CD4-positive, alpha-beta T cell treated with Interleukin-15 for 4 hours (primary cell): ENCODE results near the gene TRIM28.
"Not testable (repeated sequence)": the region's sequence is repeated elsewhere in the genome, so short reads cannot be mapped to it uniquely, and the experiment has no call there.

ENCODE experiments used
- DNase-seq: peaks from one replicate; pipeline ENCODE4 v3.0.0-alpha.2; 2020; ENCODE audit warnings: low spot score

TRIM28 gene

GRCh38 chr19:58543826-58544590 lies at the start of gene TRIM28:
Gene TRIM28, plus strand, starts transcription at chr19:58544064. Its CDS starts 694 bp downstream, at chr19:58544758.
- peak; percentile 100 for DNase-seq

DNA sequence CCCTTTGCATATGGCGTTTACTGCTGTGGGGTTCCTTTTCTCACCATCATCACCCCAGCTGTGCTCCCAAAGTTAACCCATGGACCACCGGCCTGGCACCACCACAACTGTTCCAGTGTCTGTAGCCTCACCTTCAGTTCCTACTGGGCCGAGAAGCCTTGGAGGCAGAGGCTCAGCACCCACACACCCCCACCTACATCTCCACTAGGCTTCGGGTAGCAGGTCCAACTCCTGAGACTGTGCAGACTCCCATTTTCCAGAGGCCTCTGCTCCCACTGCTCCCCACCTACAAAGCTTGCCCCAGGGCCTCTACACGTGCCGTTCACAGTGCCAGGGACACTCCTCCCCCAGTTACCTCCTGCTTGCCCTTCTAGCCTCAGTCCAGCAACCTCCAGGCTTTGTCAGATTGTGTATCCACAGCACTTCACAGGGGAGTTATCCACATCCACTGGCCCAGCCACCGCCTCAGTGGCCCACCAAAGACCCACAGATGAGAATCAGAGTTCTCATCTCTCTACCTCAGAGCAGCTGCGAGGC lies 46.2 kb upstream of the TRIM28 start:
- DNase-seq = no peak

DNA sequence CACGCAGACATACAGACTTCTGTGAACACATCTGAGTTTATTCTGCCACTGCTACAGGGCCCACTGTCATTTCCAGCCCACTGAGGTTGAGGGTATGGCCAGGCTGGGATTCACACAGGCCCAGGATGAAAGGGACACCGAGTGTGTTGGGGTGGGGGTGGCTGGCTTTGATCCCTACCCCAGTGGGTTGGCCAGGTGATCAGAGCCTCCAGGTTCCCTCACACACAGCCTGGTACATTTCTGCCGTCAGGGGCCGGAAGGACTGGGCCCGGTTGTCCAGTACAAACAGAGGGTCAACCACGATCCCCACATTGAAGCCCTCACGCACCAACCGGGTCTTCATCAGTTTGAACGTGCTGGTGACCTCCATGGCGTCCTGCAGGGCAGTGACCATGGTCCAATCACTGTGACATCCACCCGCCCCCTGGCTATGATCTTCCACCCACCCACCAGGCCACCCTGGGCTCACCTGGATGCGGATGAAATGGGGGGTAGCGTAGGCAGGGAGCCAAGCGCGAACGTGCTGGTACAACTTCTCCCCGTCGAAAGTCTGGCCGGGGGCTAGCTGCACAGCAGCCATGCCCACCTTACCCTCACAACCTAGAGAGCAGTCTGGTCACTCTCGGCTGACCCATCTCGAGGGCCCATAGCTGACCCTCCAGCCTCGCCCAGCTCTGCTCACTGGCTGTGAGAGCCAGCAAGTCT lies 45.4 kb upstream of the TRIM28 start:
- DNase-seq = no peak

DNA sequence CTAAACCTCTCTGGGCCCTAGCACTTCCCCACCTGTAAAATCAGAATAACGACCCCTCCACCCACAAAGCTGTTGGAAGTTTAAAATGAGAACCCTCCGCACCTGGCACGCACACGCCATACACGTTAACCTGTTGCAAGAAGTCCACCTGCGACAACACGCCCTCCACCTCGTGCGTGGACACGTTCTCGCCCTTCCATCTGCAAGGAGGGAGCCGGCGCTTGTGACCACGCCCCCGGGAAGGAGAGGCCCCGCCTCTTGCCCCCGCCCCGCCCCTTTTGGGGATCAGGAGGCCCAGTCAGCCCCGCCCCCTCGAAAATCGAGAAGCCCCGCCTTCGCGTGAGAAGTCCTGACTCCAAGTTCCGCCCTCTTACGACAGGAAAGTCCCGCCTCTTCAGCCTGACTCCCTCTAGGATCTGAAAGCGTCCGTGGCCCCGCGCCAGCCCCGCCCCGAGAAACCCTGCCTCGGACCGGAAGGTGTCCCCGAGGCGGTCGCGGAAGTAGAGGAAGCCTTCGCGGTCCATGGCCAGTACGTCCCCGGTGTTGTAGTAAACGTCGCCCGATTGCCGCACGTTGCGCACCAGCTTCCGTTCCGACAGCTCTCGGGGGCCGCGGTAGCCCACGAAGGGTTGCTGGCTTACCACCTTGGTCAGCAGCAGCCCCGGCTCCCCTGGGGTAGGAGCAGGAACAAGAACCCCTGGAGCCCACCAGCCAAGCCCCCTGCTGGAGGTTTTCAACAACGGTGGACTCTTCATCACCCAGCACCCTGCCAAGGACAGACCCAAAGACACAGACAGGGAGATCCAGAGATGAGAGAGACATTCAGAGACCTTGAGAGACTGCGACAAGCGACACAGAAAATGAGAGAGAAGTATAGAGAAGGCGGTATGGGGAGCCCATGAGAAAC lies 44.6 kb upstream of the TRIM28 start:
- DNase-seq = peak; percentile 97

DNA sequence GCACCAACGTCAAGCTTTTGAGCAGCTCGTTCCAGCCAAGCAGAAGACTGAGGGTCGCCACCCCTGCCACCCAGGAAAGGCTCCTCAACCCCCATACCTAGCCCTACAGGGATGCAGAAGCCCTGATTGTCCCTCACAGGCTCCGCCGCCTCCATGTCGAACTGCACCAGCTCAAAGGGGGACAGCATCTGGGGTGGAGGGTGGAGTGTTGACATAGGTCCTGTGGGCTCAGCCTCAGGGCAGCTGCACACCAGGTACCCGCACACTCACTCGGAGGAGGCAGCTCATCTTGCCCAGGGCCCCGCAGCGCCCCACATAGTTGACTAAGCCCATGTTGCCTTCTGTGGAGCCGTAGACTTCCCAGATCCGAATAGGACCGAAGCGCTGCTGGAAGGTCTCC lies 43.6 kb upstream of the TRIM28 start:
- DNase-seq = no peak

DNA sequence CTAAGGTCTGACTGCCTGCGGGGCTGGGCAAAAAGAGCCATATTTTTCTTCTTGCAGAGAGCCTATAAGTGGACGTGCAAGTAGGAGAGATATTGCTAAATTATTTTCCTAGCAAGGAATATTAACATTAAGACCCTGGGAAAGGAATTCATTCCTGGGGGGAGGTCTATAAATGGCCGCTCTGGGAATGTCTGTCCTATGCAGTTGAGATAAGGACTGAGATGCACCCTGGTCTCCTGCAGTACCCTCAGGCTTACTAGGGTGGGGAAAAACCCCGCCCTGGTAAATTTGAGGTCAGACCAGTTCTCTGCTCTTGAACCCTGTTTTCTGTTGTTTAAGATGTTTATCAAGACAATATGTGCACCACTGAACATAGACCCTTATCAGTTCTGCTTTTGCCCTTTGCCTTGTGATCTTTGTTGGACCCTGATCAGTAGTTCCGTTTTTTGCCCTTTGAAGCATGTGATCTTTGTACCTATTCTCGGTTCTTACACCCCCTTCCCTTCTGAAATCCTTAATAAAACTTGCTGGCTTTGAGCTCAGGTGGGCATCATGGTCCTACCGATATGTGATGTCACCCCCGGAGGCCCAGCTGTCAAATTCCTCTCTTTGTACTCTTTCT lies 36.2 kb upstream of the TRIM28 start:
- not testable (repeated sequence) for DNase-seq

DNA sequence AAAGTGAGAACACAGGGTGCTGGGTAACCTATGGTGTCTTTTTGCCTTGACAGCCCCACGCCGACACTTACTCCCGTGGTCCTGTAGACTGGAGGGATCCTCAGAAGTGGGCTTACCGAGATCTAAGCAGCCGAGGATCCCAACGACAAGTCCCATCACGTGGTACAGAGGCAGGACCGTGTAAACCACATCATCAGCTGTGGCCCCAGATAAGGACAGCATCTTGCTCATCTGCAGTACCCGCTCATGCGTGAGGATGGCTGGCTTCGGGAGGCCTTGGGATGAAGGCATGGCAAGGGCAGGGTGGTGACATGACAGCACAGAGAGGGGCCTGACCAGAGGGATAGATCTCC lies 34.2 kb upstream of the TRIM28 start:
- DNase-seq = no peak

- DNase-seq = no peak
Observed at GRCh38 chr19:58510084-58510862, 33.6 kb upstream of the TRIM28 start.

GRCh38 chr19:58511353-58512208 lies 32.3 kb upstream of the TRIM28 start, which contains the start of gene SLC27A5:
Gene SLC27A5, minus strand, starts transcription at chr19:58511992. Its CDS starts 37 bp downstream, at chr19:58511955.
- no peak for DNase-seq

- no peak for DNase-seq
Observed at GRCh38 chr19:58513213-58513693, 30.6 kb upstream of the TRIM28 start.

GRCh38 chr19:58513694-58514563 lies 29.9 kb upstream of the TRIM28 start:
- peak; percentile 94 for DNase-seq

- DNase-seq = no peak
Observed at GRCh38 chr19:58514564-58515022, 29.3 kb upstream of the TRIM28 start.

GRCh38 chr19:58515259-58515658 lies 28.6 kb upstream of the TRIM28 start:
- no peak for DNase-seq

- DNase-seq = no peak
Observed at GRCh38 chr19:58516246-58516836, 27.5 kb upstream of the TRIM28 start.

DNA sequence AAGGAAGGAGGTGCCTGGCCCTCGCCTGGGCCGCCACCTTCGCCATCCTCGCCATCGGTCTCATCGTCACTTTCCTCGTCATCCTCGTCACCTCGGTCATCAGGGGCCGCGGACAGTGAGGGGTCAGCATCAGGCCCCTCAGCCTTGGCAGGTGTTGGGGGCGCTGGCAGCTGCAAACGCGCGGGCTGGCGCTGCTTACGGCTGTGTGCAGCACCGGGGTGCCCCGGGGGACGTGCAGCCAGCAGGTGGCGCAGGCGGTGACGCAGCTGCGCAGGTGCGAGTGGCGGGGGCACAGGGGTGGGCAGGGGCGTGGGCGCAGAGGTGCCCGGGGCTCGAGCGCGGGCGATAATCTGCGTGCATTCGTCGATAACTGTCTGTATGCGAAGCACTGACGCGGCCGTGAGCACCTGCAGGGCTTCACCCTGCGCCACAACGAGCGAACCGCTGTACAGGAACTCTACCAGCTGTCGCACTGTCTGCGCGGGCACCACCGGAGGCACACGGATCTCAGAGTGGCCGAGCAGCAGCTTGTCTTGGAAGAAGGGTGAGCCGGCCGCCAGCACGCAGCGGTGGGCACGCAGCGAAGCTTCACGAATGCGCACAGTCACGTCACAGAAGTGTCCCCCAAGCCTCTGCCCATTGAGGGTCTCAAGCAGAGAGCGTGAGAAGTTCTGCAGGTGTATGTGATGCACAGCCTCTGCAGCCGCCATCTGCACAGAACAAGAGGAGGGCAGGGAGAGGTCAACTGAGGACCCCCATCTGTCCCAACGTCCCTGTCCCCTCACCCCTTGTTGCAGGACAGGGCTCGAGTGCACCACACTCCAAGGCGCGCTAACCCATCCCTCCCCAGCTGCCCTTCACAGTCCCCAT lies 26.7 kb upstream of the TRIM28 start:
- no peak for DNase-seq

- no peak for DNase-seq
Observed at GRCh38 chr19:58518256-58519086, 25.4 kb upstream of the TRIM28 start.

GRCh38 chr19:58519087-58519354 lies 24.8 kb upstream of the TRIM28 start:
- peak; percentile 52 for DNase-seq
